Upper lobe of right lung (tissue), 1 donor: ENCODE results near the gene CNTN2. TPM values are rescaled to one million over a fixed set of nuclear protein-coding genes. Genes with fewer than 3 reads are reported as not detected.

ENCODE experiments used
- ATAC-seq: fragments of 200-7000 bp; cut with Tn5 transposase; one replicate; pipeline ENCODE4 v1.9.1; 2020; ENCODE audit warnings: mild to moderate bottlenecking, moderate library complexity
- DNase-seq: peaks from one replicate; pipeline ENCODE4 v3.0.0-alpha.2; 2020
- H3K27ac ChIP-seq: fragments of 200-600 bp; one replicate; pipeline ENCODE4 v1.8.0; 2022
- H3K27me3 ChIP-seq: fragments of 200-600 bp; one replicate; pipeline ENCODE4 v1.8.0; 2022; ENCODE audit warnings: mild to moderate bottlenecking
- H3K36me3 ChIP-seq: fragments of 200-600 bp; one replicate; pipeline ENCODE4 v1.8.0; 2022
- H3K4me1 ChIP-seq: fragments of 200-600 bp; one replicate; pipeline ENCODE4 v1.8.0; 2022
- H3K4me3 ChIP-seq: fragments of 200-600 bp; one replicate; pipeline ENCODE4 v1.8.0; 2022; ENCODE audit warnings: mild to moderate bottlenecking
- H3K9me3 ChIP-seq: fragments of 200-600 bp; one replicate; pipeline ENCODE4 v1.8.0; 2022
- CTCF ChIP-seq: fragments of 200-600 bp; IDR thresholded peaks from one replicate; pipeline ENCODE4 v1.8.0; 2022; ENCODE audit warnings: antibody characterized with exemption
- intact Hi-C: fragments of 100-400 bp; cut with DNase I; formaldehyde crosslinking; loops from one replicate; pipeline ENCODE4 v1.11.0; 2022
- total RNA-seq: library from RNA; stranded (reverse); fragmentation: NEBNext Ultra II Directional; extraction: Animal tissue kit (Norgen Biotek cat#: 25700); gene quantifications from one replicate; pipeline ENCODE4 v1.2.1, GENCODE V29; 2021
- donor health status: DM: no; HTN: yes; CAD: no; lungs with severe emphysema.

The CNTN2 gene
- total RNA-seq, 1 donor from 2014 or later, result not detected

- DNase-seq (no peak), ATAC-seq (no peak)
- H3K4me3 ChIP-seq, result no peak overlapping the region
- no peaks in the 10 kb centered on the region for H3K9me3 ChIP-seq
- no peak for TF ChIP-seq CTCF
- H3K27me3 ChIP-seq, result no peaks in the 10 kb centered on the region
- H3K36me3 ChIP-seq, result no peaks in the 10 kb centered on the region
- intact Hi-C loops, result no loop called here
- no peak overlapping the region for H3K27ac ChIP-seq
- H3K4me1 ChIP-seq, result no peaks in the 10 kb centered on the region
Measured at GRCh38 chr1:205001162-205001561, 41.9 kb upstream of the CNTN2 start.

GRCh38 chr1:205002705-205003104 is 40.3 kb upstream of the CNTN2 start:
- no peaks in the 10 kb centered on the region for H3K27me3 ChIP-seq
- no peaks in the 10 kb centered on the region for H3K4me1 ChIP-seq
- H3K36me3 ChIP-seq, result no peaks in the 10 kb centered on the region
- DNase-seq (no peak), ATAC-seq (no peak)
- intact Hi-C loops, result no loop called here
- no peak overlapping the region for H3K27ac ChIP-seq
- H3K4me3 ChIP-seq, result no peak overlapping the region
- H3K9me3 ChIP-seq, result no peaks in the 10 kb centered on the region
- TF ChIP-seq CTCF, result no peak

GRCh38 chr1:205003358-205004131 is 39.5 kb upstream of the CNTN2 start:
- no peak for ATAC-seq
- intact Hi-C loops, result no loop called here
- TF ChIP-seq CTCF, result no peak
- Histone ChIP-seq H3K36me3 (no peaks in the 10 kb centered on the region), H3K27ac (no peak overlapping the region), H3K9me3 (no peaks in the 10 kb centered on the region), H3K27me3 (no peaks in the 10 kb centered on the region), H3K4me1 (no peaks in the 10 kb centered on the region), H3K4me3 (no peak overlapping the region)
- no peak for DNase-seq

- no peaks in the 10 kb centered on the region for H3K4me1 ChIP-seq
- no peaks in the 10 kb centered on the region for H3K9me3 ChIP-seq
- ATAC-seq, result no peak
- H3K27ac ChIP-seq, result no peak overlapping the region
- intact Hi-C loops, result no loop called here
- no peaks in the 10 kb centered on the region for H3K36me3 ChIP-seq
- no peaks in the 10 kb centered on the region for H3K27me3 ChIP-seq
- no peak for TF ChIP-seq CTCF
- no peak for DNase-seq
- no peak overlapping the region for H3K4me3 ChIP-seq
Measured at GRCh38 chr1:205004351-205004750, 38.7 kb upstream of the CNTN2 start.

GRCh38 chr1:205008896-205009295 is 34.1 kb upstream of the CNTN2 start:
- intact Hi-C loops, result no loop called here
- TF ChIP-seq CTCF, result no peak

GRCh38 chr1:205009670-205010069 is 33.3 kb upstream of the CNTN2 start:
- TF ChIP-seq CTCF, result no peak
- no peak for DNase-seq
- H3K4me3 ChIP-seq, result no peak overlapping the region
- no peak overlapping the region for H3K27ac ChIP-seq
- intact Hi-C loops, result no loop called here
- no peak for ATAC-seq
- peaks cover 4% of the 10 kb centered on the region for H3K4me1 ChIP-seq
- no peaks in the 10 kb centered on the region for H3K27me3 ChIP-seq
- H3K9me3 ChIP-seq, result no peaks in the 10 kb centered on the region
- no peaks in the 10 kb centered on the region for H3K36me3 ChIP-seq

More at GRCh38 chr1:205008896-205009295, 34.1 kb upstream of the CNTN2 start:
- DNase-seq (no peak), ATAC-seq (no peak)
- Histone ChIP-seq H3K27me3 (no peaks in the 10 kb centered on the region), H3K27ac (no peak overlapping the region), H3K9me3 (no peaks in the 10 kb centered on the region), H3K36me3 (no peaks in the 10 kb centered on the region), H3K4me1 (peaks cover under 1% of the 10 kb centered on the region), H3K4me3 (no peak overlapping the region)
